Stimulated activated CD4-positive, alpha-beta T cell treated with anti-CD3 and anti-CD28 coated beads, Interleukin-1b, Interleukin-23, amount 100 ng/mL, for 24 hours (primary cell): ENCODE measurements around the gene LYL1.

Experiments used
- DNase-seq, 4 experiments: peaks; one replicate each; pipeline ENCODE4 v3.0.0-alpha.2; 2020; ENCODE audit warnings: low read depth in 4 of 4, low spot score in 1 of 4

Gene LYL1

DNA sequence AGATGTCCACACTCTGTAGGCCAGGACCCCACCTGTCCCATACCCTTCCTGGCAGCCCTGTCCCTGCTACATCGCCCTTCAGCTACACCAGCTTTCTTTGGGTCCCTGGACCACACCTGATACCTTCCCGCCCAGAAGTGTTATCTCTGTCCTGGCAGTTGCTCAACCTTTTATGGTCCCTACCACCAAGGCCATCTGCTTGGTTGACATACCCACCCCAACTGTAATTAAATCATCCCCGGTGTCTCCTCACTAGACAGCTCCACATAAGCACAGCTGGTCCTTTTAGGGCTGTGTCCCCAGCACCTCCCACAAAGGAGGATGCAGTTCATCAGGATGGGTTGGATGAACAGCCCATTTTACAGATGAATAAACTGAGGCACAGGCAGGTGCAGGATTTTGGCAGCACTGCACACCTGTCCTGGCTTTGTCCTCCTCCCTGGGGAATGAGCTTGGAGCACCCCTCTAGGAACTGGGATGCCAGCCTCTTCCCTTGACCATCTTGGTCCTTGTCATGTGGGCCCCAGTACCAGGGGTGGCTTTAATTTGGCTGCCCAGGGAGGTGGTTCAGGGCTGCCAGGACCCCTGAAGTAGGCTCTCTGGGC lies 28.3 kb upstream of the LYL1 start:
- DNase-seq, result no peak

GRCh38 chr19:13129384-13129783 lies 26.7 kb upstream of the LYL1 start:
- DNase-seq, result no peak

GRCh38 chr19:13128583-13128982 lies 25.9 kb upstream of the LYL1 start:
- no peak for DNase-seq

DNA sequence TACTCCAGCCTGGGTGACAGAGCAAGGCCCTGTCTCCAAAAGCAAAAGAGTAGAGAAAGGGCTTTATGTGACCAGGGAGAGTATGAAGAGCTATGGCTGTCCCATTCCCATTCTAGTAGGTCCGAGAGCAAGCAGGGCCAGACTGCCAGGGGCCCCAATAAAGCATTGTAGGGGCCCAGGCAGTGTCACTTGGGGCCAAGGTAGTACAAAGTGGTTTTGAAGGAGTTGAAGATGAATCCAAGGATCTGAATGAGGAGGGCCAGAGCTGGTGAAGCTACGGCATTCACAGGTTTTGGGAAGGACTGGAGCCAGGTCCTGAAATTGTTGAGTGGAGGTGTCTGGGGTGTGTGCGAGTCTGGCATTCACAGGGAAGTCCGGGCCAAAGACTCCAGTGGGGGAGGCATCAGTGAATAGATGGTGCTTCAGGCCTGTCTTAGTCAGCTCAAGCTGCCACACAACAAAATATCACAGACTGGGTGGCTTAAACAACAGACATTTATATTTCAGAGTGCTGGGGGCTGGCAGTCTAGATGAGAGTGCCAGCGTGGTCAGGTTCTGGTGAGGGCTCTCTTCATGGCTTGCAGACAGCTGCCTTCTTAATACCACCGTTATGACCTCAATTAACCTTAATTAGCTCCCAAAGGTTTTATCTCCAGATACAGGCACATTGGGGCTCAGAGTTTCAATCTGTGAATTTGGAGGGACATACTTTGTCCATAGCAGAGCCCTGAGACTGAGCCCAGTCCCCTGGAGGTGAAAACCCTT lies 25.3 kb upstream of the LYL1 start:
- DNase-seq, result no peak

DNA sequence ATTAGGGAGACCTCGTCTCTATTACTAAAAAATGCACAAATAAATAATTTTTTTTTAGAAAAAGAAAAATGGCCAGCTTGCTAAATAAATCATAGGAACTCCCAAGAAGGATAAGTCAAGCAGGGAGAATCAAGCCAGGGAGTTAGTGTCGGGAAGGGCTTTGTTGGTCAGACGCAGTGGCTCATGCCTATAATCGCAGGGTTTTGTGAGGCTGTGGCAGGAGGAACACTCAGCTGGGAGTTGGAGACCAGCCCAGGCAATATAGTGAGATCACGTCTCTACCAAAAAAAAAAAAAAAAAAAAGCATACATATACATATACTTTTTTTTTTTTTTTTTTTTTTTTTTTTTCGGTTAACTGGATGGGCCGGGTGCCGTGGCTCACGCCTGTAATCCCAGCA lies 24.4 kb upstream of the LYL1 start:
- DNase-seq, result no peak

DNA sequence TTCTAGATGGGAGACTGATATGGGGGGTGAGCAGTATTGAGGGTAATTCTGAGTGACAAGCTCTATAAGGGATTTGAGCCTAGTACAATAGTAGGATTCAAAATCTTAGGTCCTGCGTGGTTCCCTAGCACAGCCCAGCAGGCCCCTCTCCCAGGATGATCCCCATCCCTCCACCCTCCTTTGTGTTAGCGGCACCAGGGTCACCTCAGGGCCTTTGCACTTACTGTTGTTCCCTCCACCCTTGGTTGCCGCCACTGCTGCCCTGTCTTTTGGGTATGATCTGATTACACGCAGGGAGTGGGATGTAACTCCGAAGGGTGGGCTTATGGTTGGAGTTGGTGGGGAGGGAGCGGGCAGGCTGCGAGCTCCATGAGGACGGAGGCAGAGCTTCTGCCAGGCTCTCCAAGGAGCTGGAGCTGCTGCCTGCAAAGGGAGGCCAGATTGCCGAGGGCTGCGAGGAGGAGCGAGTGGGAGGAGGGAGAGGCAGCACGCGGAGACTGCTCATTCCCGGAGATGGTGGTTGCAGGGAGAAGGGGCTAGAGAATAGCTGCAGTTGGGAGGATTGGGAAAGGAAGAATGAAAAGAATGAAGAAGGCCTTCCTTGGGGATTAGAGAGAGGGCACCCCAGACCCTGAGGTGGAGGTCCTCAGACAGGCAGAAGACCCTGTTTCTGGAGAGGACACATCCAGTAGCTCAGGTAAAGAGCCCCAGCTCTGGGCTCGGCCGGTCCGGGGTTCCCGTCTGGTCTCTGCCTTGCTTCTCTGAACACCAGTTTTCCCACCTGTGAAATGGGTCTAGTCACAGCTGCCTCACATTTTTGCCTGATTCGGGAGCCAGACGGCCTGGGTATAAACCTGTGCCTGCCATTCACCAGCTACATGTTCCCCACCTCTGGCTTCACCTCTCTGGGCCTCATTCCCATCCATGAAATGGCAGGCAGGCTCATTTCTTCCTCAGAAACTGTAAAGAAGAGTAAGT lies 20.6 kb upstream of the LYL1 start:
- DNase-seq, result no peak

- DNase-seq, result no peak
Measured at GRCh38 chr19:13122275-13122878, 19.7 kb upstream of the LYL1 start.

- DNase-seq, result no peak
Measured at GRCh38 chr19:13121551-13122274, 19.1 kb upstream of the LYL1 start.

DNA sequence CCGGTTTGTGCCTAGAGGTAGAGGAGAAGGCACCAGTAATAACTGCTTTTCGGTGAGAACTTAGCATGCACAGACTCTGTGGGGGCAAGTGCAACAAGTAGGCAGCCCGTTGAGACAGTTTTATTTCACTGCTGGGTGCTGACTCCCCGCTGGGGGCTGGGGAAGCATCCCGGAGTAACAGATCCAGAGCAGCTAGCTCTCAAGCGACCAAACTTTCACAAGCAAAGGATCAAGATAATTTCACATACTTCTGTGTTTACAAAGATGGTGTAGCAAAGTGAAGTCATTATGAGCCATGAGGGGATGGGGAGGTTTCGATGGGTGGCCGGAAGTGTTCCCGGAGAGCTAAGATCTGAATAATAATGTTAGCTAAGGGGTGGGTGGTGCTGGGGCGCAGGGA lies 18.2 kb upstream of the LYL1 start:
- no peak for DNase-seq

GRCh38 chr19:13120031-13120430 lies 17.4 kb upstream of the LYL1 start:
- no peak for DNase-seq

DNA sequence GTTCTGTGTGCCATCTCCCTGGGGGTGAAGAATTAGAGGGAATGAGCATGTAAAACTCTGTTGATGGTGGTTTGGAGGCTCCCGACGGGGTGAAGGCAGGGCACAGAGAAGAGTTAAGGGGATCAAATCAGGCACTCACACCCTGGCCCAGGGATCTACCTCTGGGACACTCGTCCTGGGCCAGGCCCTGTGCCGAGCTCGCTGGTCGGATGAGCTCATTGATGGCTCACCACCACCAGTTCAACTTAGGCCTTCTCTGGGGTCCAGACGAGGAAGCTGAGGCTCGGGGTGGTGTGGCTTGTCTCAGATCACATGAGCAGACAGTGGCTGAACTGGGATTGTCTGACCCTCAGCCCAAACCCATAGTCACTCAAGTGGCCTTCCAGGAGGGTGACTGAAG lies 17.0 kb upstream of the LYL1 start:
- DNase-seq, result no peak

DNA sequence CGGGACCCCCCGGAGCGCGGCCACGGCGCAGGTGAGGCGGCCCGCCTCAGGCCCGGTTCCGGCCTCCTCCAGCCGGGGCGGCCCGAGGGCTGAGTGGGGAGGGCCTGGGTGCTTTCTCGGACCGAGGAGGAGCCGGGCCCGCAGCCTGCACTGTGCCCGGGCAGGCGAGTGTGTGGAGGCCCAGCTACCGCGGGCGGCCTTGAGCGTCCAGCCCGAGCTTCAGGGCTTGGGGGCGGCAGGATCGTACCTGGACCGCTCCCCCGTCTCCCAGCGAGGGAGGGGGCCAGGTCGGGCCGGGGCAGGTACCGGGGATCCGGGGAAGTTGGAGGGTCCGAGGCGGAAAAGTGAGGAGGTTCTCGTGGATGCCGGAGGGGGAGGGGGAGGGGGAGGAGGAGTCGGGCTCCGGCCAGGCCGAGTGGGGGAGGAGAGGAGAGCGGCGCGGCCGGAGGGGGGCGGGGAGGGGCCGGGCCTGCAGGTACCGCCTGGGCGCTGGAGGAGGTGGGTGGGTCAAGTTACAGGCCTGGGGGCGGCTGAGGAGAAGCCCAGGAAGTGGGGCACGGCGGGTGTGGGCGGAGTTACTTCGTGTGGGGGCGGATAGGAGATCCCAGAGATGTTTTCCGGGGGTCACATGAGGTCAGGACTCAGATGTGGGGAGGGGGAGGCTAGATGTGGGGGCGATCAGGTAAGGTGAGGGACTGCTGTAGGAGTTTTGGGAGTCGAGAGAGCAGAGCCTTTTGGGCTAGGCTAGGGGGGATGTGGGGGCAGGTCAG lies 16.0 kb upstream of the LYL1 start:
- no peak for DNase-seq

- DNase-seq, result peak; percentile 72 to 90 (median 82)
Measured at GRCh38 chr19:13117772-13118423, 15.2 kb upstream of the LYL1 start, which contains the start of gene NACC1. NACC1 (plus strand) TSS chr19:13118264; CDS start chr19:13135208, 16,944 bp downstream.

DNA sequence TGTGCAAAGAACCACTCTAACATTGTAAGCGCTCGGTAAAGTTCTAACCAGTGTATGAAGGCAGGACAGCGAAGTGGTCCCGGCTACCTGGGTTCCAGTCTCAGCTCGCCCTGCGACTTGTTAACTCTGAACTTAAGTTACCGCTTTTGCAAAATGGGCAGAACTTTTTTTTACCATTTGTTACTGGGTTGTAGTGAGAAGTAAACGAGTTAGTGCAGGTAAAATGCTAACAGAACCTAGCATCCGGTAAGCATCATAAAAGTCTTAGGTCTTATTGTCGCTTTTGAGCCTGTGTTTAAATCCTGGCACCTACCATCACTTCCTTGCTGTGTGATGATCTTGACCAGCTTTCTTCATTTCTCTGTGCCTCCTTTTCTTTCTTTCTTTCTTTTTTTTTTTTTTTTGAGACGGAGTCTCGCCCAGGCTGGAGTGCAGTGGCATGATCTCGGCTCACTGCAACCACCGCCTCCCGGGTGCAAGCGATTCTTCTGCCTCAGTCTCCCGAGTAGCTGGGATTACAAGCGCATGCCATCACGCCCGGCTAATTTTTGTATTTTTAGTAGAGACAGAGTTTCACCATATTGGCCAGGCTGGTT lies 14.6 kb upstream of the LYL1 start:
- DNase-seq, result no peak

DNA sequence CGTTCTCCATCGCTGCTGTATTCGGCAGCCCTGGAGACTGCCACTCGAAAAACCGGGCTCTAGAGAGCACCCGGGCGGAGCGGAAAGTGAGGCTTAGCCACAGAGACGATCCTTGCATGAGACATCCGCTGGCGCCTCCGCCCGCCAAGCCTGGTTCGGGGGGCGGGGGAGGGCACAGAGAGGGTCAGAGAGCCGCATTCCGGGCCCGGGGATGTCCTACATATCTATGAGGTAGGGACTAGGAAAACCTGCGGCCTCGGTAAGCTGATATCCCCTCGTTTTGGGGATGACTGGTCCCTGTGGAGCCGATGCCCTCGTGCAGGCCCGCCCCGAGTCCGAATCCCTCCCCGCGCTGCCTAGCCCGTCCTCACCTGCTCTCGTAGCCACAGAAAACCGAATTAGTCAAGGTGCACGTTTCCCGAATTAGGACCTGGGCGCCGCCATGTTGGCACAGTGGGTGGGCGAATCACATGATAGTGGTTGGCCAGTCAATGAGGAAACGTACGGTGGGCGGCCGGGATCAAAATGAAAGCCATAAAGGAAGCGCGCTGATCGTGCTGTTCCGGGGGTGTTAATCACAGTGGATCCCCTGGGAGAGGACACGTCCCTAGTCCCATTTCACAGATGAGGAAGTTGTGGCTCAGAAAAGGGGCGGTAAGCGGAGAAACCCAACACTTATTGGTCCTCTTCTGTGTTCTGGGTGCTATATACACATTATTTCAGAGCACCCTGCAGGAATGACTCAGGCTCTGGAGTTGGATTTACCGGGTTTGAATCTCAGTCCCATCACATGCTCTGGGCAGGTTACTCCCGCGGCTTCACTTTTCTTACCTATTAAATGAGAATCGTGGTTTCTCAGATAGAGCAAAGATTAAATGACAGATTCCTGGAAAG lies 13.9 kb upstream of the LYL1 start, which contains the start of gene TRMT1:
TRMT1 (minus strand) TSS at position 459 of the 894 bp plus-strand sequence; CDS start at position 118, 341 bp downstream.
- DNase-seq, result peak; percentile 79 to 92 (median 89)

DNA sequence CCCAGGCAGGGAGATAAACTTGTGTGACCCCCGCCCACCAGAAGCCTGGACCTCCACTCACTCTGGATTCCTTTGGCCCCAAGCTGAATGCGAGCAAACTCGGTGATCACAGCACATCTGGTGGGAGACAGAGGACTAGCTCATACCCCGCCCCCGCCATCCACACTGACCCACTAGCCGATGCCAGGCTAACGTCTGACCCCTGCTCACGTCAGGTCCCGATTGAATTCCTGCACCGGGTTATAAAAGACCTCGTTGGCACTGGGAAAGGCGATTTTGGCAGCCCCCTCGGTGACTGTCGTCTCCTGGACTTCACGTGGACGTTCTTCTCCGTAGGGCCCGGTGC lies 13.3 kb upstream of the LYL1 start:
- no peak for DNase-seq

- no peak for DNase-seq
Measured at GRCh38 chr19:13112555-13112954, 9.9 kb upstream of the LYL1 start.

DNA sequence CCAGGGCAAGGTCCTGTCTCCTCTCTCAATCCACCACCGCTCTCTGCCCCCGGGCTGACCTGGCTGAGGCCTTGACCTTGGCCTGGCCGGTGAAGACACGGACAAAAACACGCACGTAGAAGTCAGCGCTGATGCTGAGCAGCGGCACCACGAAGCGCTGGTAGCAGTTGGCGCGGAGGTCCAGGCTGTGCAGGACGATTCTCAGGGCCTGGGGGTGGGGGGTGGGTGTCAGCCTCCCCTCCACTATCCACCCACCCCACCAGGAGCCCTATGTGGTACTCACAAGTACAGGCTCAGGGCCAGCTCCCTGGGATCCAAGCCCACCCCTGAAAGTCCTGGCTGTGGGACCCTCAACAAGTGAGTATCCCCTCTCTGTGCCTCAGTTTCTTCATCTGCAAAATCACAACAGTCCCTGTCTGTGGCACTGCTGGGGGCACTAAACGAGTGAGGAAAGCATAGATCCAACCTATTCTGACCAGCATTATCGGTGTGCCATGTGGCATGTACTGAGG lies 7.5 kb upstream of the LYL1 start:
- no peak for DNase-seq
